ENCODE results near the gene PDE4B. TPM values are rescaled to one million over a fixed set of nuclear protein-coding genes. Genes with fewer than 3 reads are reported as not detected.

PDE4B gene
- total RNA-seq, 1 donor, result 51.0 TPM

DNA sequence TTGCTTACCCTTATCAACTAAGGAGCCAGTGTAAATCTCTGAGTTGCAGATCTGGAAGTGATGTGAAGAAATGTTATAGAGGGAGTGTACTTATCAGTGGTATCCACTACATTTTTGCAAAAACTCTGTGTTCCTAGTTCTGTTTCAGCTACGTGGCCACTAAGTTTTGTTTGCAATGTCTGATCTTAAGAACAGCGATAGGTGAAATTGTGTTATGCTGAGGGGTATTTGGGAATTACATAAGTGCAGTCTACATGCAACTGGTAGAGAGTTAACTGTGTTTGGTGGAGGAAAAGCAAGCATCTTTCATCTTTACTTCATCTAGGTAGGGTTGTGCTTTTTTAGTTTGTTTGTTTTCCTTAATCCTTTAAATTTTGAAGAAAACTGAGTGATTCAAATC is 542.4 kb downstream of the PDE4B start:
- peak overlapping the region; percentile 77 for H3K4me3 ChIP-seq (ENCODE audit: low read depth, low read length)

DNA sequence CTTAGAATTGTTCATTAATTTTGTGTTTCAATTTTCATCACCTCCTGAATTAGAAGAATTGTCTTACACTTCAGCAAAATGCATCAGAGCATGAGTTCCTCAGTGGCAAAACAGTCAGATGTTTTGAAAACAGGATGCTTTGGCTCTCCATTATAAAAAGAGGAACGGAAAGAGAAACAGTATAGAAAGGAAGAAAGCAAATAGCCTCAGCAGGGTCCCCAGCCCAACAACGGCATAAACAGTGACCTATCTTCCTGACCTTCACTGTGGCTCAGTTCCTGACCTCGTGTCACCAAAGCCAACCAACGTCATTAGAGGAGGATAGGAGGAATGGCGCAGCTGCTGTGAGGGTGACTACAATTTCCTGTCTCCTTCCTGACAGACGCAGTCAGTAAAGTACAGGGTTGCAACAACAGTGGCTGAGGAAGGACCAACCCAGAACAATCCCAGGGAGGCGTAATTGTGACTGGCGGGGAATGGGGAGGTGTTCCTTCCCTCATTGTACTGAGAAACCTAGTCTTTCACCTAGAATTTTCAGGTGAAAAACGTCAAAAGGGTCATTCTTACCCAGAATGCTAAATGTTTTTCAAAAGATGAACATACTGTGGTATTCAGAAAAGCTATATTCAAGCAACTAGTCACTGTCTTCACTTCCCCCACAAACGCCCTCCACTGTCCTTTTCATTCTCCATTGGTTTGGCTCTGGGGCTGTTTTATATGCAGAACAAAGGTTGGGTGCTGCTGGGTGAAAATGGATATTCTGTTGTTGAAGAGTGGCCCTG is 543.4 kb downstream of the PDE4B start:
- DNase-seq (ENCODE audit: low read depth), result peak; percentile 54
- peak overlapping the region; percentile 77 for H3K4me3 ChIP-seq (ENCODE audit: low read depth, low read length)
- TF ChIP-seq CTCF (IDR thresholded peaks at IDR 0.05; ENCODE audit: insufficient read depth, low read depth, low read length), result no peak

More for the DNA sequence above, 542.4 kb downstream of the PDE4B start:
- TF ChIP-seq CTCF (IDR thresholded peaks at IDR 0.05; ENCODE audit: insufficient read depth, low read depth, low read length), result no peak
- DNase-seq (ENCODE audit: low read depth), result no peak

GRCh38 chr1:66336641-66336990 is 543.9 kb downstream of the PDE4B start:
- DNase-seq (ENCODE audit: low read depth), result no peak
- TF ChIP-seq CTCF (IDR thresholded peaks at IDR 0.05; ENCODE audit: insufficient read depth, low read depth, low read length), result no peak
- H3K4me3 ChIP-seq (ENCODE audit: low read depth, low read length), result peak overlapping the region; percentile 7

GRCh38 chr1:66337249-66337648 is 544.6 kb downstream of the PDE4B start:
- no peak overlapping the region for H3K4me3 ChIP-seq (ENCODE audit: low read depth, low read length)
- DNase-seq (ENCODE audit: low read depth), result no peak
- no peak for TF ChIP-seq CTCF (IDR thresholded peaks at IDR 0.05; ENCODE audit: insufficient read depth, low read depth, low read length)

GRCh38 chr1:66339944-66340343 is 547.2 kb downstream of the PDE4B start:
- H3K4me3 ChIP-seq (ENCODE audit: low read depth, low read length), result no peak overlapping the region
- DNase-seq (ENCODE audit: low read depth), result no peak
- TF ChIP-seq CTCF (IDR thresholded peaks at IDR 0.05; ENCODE audit: insufficient read depth, low read depth, low read length), result no peak

DNA sequence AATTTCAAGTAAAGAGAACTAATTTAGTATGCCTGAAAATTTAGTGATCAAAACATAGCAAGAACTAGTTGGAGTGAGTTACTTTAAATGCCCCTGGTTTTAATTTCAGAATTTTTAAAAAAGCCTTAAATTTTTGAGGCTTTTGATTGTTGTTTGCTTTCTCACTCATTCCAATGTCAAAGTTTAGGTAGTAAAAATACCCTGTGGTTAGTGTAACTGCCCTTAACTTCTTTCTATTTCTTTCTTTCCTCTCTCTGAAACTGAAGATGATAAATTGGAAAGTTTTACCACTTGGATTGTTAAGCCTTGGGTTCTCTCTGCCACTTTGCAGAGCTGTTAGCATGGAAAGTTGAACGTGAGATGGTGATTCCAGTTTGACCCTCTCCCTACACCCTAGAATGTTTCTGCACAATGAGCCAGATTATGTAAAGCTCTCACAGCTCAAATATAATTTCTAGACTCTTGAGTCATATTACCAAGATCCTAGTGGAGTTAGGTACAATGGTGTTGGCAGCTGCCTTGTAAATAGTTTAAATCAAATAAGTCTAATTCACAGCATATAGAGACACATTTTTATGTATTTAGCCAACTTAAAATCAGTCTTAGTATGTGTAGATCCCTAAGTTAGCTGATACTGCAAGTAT is 548.9 kb downstream of the PDE4B start:
- TF ChIP-seq CTCF (IDR thresholded peaks at IDR 0.05; ENCODE audit: insufficient read depth, low read depth, low read length), result no peak
- no peak for DNase-seq (ENCODE audit: low read depth)
- no peak overlapping the region for H3K4me3 ChIP-seq (ENCODE audit: low read depth, low read length)

Data from fibroblast of villous mesenchyme (primary cell).